Neuron (in vitro differentiated cells): ENCODE results near the gene TFRC.
"Not testable (repeated sequence)": the region's sequence is repeated elsewhere in the genome, so short reads cannot be mapped to it uniquely, and the experiment has no call there.

Experiments used
- H2AFZ ChIP-seq: one replicate; pipeline ENCODE4 v1.6.1; 2013; ENCODE audit warnings: low read depth, mild to moderate bottlenecking, inconsistent platforms, low read length, moderate library complexity
- H3K27me3 ChIP-seq: one replicate; pipeline ENCODE4 v1.6.1; 2013; ENCODE audit warnings: low read length; ENCODE audit not compliant: insufficient read depth
- H3K36me3 ChIP-seq: one replicate; pipeline ENCODE4 v1.6.1; 2013; ENCODE audit warnings: low read length; ENCODE audit not compliant: insufficient read depth
- H3K4me1 ChIP-seq: one replicate; pipeline ENCODE4 v1.6.1; 2013; ENCODE audit warnings: low read length; ENCODE audit not compliant: insufficient read depth
- H3K4me3 ChIP-seq: 2 replicates; pipeline ENCODE4 v1.5.1; 2013; ENCODE audit warnings: mild to moderate bottlenecking, low read length, moderate library complexity
- H3K9me3 ChIP-seq: one replicate; pipeline ENCODE4 v1.6.1; 2013; ENCODE audit warnings: low read length

TFRC gene

GRCh38 chr3:196072313-196072712, 9.6 kb downstream of the TFRC start:
- no peaks in the 10 kb centered on the region for H3K4me1 ChIP-seq
- no peak overlapping the region for H3K4me3 ChIP-seq
- H3K27me3 ChIP-seq, result no peaks in the 10 kb centered on the region
- no peak overlapping the region for H2AFZ ChIP-seq
- H3K36me3 ChIP-seq, result peaks cover 52% of the 10 kb centered on the region
- H3K9me3 ChIP-seq, result no peaks in the 10 kb centered on the region

- peaks cover 71% of the 10 kb centered on the region for H3K36me3 ChIP-seq
- not testable (repeated sequence) for H3K27me3 ChIP-seq, H2AFZ ChIP-seq, H3K9me3 ChIP-seq, H3K4me3 ChIP-seq, H3K4me1 ChIP-seq
Observed at GRCh38 chr3:196068812-196069211, 13.1 kb downstream of the TFRC start.

- Histone ChIP-seq H3K4me1 (no peaks in the 10 kb centered on the region), H3K36me3 (peaks cover 78% of the 10 kb centered on the region), H3K4me3 (no peak overlapping the region), H3K27me3 (no peaks in the 10 kb centered on the region), H2AFZ (no peak overlapping the region), H3K9me3 (no peaks in the 10 kb centered on the region)
Observed at GRCh38 chr3:196067439-196067838, 14.5 kb downstream of the TFRC start.

- Histone ChIP-seq H3K4me3 (no peak overlapping the region), H3K36me3 (peaks cover 78% of the 10 kb centered on the region), H2AFZ (no peak overlapping the region), H3K9me3 (no peaks in the 10 kb centered on the region), H3K27me3 (no peaks in the 10 kb centered on the region), H3K4me1 (no peaks in the 10 kb centered on the region)
Observed at GRCh38 chr3:196063971-196064370, 17.9 kb downstream of the TFRC start.

GRCh38 chr3:196063456-196063855, 18.4 kb downstream of the TFRC start:
- no peaks in the 10 kb centered on the region for H3K27me3 ChIP-seq
- H3K4me3 ChIP-seq, result no peak overlapping the region
- no peaks in the 10 kb centered on the region for H3K9me3 ChIP-seq
- H3K36me3 ChIP-seq, result peaks cover 76% of the 10 kb centered on the region
- no peaks in the 10 kb centered on the region for H3K4me1 ChIP-seq
- no peak overlapping the region for H2AFZ ChIP-seq

- H3K4me1 ChIP-seq, result no peaks in the 10 kb centered on the region
- H3K9me3 ChIP-seq, result no peaks in the 10 kb centered on the region
- H3K36me3 ChIP-seq, result peaks cover 77% of the 10 kb centered on the region
- no peaks in the 10 kb centered on the region for H3K27me3 ChIP-seq
- no peak overlapping the region for H3K4me3 ChIP-seq
- H2AFZ ChIP-seq, result no peak overlapping the region
Observed at GRCh38 chr3:196063049-196063448, 18.8 kb downstream of the TFRC start.

- no peaks in the 10 kb centered on the region for H3K4me1 ChIP-seq
- H3K27me3 ChIP-seq, result no peaks in the 10 kb centered on the region
- H3K36me3 ChIP-seq, result peaks cover 78% of the 10 kb centered on the region
- no peak overlapping the region for H3K4me3 ChIP-seq
- no peaks in the 10 kb centered on the region for H3K9me3 ChIP-seq
- H2AFZ ChIP-seq, result no peak overlapping the region
Observed at GRCh38 chr3:196060834-196061233, 21.1 kb downstream of the TFRC start.

- Histone ChIP-seq H3K4me1 (no peaks in the 10 kb centered on the region), H3K9me3 (no peaks in the 10 kb centered on the region), H3K4me3 (no peak overlapping the region), H2AFZ (no peak overlapping the region), H3K36me3 (peaks cover 82% of the 10 kb centered on the region), H3K27me3 (no peaks in the 10 kb centered on the region)
Observed at GRCh38 chr3:196057760-196058331, 24.0 kb downstream of the TFRC start.

GRCh38 chr3:196056371-196056770, 25.5 kb downstream of the TFRC start:
- not testable (repeated sequence) for H3K4me1 ChIP-seq, H3K9me3 ChIP-seq, H3K27me3 ChIP-seq, H3K4me3 ChIP-seq, H2AFZ ChIP-seq
- H3K36me3 ChIP-seq, result peaks cover 84% of the 10 kb centered on the region

GRCh38 chr3:196055683-196056270, 26.1 kb downstream of the TFRC start:
- Histone ChIP-seq H3K9me3 (no peaks in the 10 kb centered on the region), H3K36me3 (peaks cover 87% of the 10 kb centered on the region), H3K4me1 (no peaks in the 10 kb centered on the region), H3K4me3 (no peak overlapping the region), H2AFZ (no peak overlapping the region), H3K27me3 (no peaks in the 10 kb centered on the region)

GRCh38 chr3:196055240-196055639, 26.6 kb downstream of the TFRC start:
- Histone ChIP-seq H3K4me3 (no peak overlapping the region), H3K9me3 (no peaks in the 10 kb centered on the region), H3K27me3 (no peaks in the 10 kb centered on the region), H3K4me1 (no peaks in the 10 kb centered on the region), H3K36me3 (peaks cover 88% of the 10 kb centered on the region), H2AFZ (no peak overlapping the region)

- Histone ChIP-seq H3K27me3 (no peaks in the 10 kb centered on the region), H3K4me1 (no peaks in the 10 kb centered on the region), H3K9me3 (no peaks in the 10 kb centered on the region), H2AFZ (no peak overlapping the region), H3K4me3 (no peak overlapping the region), H3K36me3 (peaks cover 88% of the 10 kb centered on the region)
Observed at GRCh38 chr3:196054661-196055060, 27.2 kb downstream of the TFRC start.

- Histone ChIP-seq H3K27me3 (no peaks in the 10 kb centered on the region), H3K4me3 (no peak overlapping the region), H3K9me3 (no peaks in the 10 kb centered on the region), H3K4me1 (no peaks in the 10 kb centered on the region), H3K36me3 (peaks cover 93% of the 10 kb centered on the region), H2AFZ (no peak overlapping the region)
Observed at GRCh38 chr3:196053487-196053886, 28.4 kb downstream of the TFRC start.
